GM18951 (cell line): ENCODE measurements around the gene CXADR.

Experiments used
- POLR2A ChIP-seq: IDR thresholded peaks from 4 replicates; pipeline ENCODE4 v1.6.1; 2011; ENCODE audit warnings: mild to moderate bottlenecking; ENCODE audit not compliant: insufficient read length, insufficient read depth; ENCODE audit errors: extremely low read depth
- in situ Hi-C: fragments of 300-500 bp; cut with MboI; formaldehyde crosslinking; loops from one replicate; pipeline ENCODE4 v1.12.0; 2022; ENCODE audit warnings: low sequenced_read_pairs, mixed read lengths, inconsistent platforms; ENCODE audit not compliant: unreplicated experiment

CXADR gene

GRCh38 chr21:17611414-17612022 lies 98.7 kb downstream of the CXADR start:
- TF ChIP-seq POLR2A: peak; percentile 31
- in situ Hi-C loops: no loop called here

GRCh38 chr21:17612023-17612564 lies 99.3 kb downstream of the CXADR start:
- TF ChIP-seq POLR2A: no peak
- in situ Hi-C loops: no loop called here

GRCh38 chr21:17612565-17613241 lies 99.9 kb downstream of the CXADR start, which contains the start of gene BTG3:
Gene BTG3 (minus strand): TSS chr21:17612901. CDS start chr21:17609144, 3,757 bp downstream.
- in situ Hi-C loops: no loop called here
- peak; percentile 92 for TF ChIP-seq POLR2A

GRCh38 chr21:17613242-17613676 lies 100.4 kb downstream of the CXADR start:
- in situ Hi-C loops: no loop called here
- no peak for TF ChIP-seq POLR2A

GRCh38 chr21:17616831-17617230 lies 104.0 kb downstream of the CXADR start:
- in situ Hi-C loops: no loop called here
- TF ChIP-seq POLR2A: no peak

GRCh38 chr21:17622018-17622417 lies 109.2 kb downstream of the CXADR start:
- in situ Hi-C loops: no loop called here
- TF ChIP-seq POLR2A: no peak

GRCh38 chr21:17631195-17631594 lies 118.4 kb downstream of the CXADR start:
- no peak for TF ChIP-seq POLR2A
- in situ Hi-C loops: no loop called here

GRCh38 chr21:17636711-17637110 lies 123.9 kb downstream of the CXADR start:
- in situ Hi-C loops: no loop called here
- TF ChIP-seq POLR2A: no peak

GRCh38 chr21:17640821-17641220 lies 128.0 kb downstream of the CXADR start:
- in situ Hi-C loops: no loop called here

More at GRCh38 chr21:17640821-17641220, 128.0 kb downstream of the CXADR start:
- no peak for TF ChIP-seq POLR2A
